Activated T-cell treated with anti-CD3 and anti-CD28 coated beads, Interleukin-2, amount 50 U/mL, for 4 hours (primary cell): ENCODE results near the gene SELPLG. TPM values are rescaled to one million over a fixed set of nuclear protein-coding genes. Genes with fewer than 3 reads are reported as not detected.
"Not testable (repeated sequence)": the region's sequence is repeated elsewhere in the genome, so short reads cannot be mapped to it uniquely, and the experiment has no call there.

Experiments used
- ATAC-seq, 2 donors: fragments of 200-7000 bp; cut with Tn5 transposase; one replicate each; pipeline ENCODE4 v1.10.0; 2021
- DNase-seq: peaks from one replicate; pipeline ENCODE4 v3.0.0-alpha.2; 2020
- H3K27me3 Mint-ChIP-seq: one replicate; pipeline ENCODE4 v1.8.0; 2021; ENCODE audit warnings: low read depth, mixed read lengths
- H3K36me3 Mint-ChIP-seq: one replicate; pipeline ENCODE4 v1.8.0; 2022; ENCODE audit warnings: mixed read lengths; ENCODE audit not compliant: insufficient read depth
- H3K4me1 Mint-ChIP-seq: one replicate; pipeline ENCODE4 v1.8.0; 2021; ENCODE audit warnings: low read depth, mixed read lengths
- H3K4me3 Mint-ChIP-seq: one replicate; pipeline ENCODE4 v1.8.0; 2021; ENCODE audit warnings: mild to moderate bottlenecking, moderate library complexity, mixed read lengths
- H3K9me3 Mint-ChIP-seq: one replicate; pipeline ENCODE4 v1.8.0; 2021; ENCODE audit warnings: mixed read lengths
- total RNA-seq, 3 donors: library from RNA; stranded (reverse); gene quantifications; one replicate each; pipeline ENCODE4 v1.2.1, GENCODE V29; 2021

The SELPLG gene
- total RNA-seq, 3 donors from 2014 or later: 16.8 to 19.0 (median 17.5) TPM

DNA sequence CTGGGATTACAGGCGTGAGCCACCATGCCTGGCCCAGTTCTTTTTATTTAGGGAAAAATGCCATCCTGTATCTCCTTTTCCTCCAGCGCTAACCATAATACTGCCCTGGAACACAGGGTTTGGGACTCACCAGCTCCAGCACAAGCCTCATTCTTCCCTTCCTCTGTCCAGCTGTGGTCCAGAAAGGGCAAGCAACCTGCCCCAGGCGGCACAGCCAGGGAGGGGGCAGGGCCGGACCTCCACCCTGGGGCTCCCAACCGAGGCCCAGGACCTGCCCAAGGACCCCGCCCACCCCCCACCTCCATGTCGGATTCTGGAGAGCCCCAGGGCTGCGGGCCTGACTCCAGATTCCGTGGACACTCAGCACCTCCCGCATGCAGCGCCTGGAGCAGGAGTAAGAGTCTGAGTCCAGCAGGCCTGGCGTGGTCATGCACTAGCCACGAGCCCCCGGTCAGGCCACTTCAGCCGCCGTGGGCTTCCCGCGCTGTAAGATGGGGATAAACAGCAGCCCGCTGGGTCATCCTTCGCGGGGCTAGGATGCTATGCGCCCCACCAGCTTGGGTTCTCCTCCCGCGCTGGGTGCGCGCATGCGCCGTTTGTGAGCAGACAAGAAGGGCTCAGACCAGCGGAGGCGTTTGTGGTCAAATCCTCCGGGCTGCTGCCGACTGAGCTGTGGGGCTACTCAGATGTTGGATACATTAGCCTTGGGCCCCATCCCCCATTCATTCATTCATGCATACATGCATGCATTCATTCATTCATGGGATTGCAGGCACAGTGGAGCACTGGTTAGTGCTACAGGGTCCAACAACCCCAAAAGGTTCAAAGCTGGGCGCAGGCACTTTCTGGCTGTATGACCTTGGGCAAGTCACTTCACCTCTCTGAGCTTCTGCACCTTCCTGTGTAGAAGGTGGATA lies 52.1 kb downstream of the SELPLG start:
- DNase-seq (no peak), ATAC-seq (no peak)
- Mint-ChIP-seq H3K27me3 (peaks cover 4% of the 10 kb centered on the region), H3K36me3 (no peaks in the 10 kb centered on the region), H3K4me3 (no peak overlapping the region), H3K4me1 (peaks cover 2% of the 10 kb centered on the region), H3K9me3 (peaks cover 5% of the 10 kb centered on the region)

DNA sequence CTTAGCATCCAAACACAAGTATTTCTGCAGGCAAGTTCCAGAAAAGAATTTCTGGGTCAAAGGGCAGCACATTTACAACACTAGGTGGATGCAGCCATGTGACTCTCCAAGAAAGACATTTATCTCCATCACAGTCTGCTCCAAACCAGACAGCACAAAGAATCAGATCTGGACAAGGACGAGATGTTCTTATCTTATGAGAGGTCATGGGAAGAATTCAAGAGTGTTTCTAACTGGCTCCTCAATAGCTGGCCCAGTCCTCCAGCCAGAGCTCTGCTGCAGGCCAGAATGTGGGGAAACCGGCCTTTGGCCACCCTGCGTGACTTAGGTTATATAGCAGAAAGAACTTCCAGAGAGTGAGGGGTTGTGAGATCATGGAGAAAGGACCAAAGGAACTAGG lies 53.2 kb downstream of the SELPLG start:
- H3K27me3 Mint-ChIP-seq: peaks cover 4% of the 10 kb centered on the region
- peaks cover 10% of the 10 kb centered on the region for H3K4me1 Mint-ChIP-seq
- H3K4me3 Mint-ChIP-seq: no peak overlapping the region
- H3K36me3 Mint-ChIP-seq: no peaks in the 10 kb centered on the region
- H3K9me3 Mint-ChIP-seq: peaks cover 5% of the 10 kb centered on the region
- no peak for ATAC-seq
- no peak for DNase-seq

DNA sequence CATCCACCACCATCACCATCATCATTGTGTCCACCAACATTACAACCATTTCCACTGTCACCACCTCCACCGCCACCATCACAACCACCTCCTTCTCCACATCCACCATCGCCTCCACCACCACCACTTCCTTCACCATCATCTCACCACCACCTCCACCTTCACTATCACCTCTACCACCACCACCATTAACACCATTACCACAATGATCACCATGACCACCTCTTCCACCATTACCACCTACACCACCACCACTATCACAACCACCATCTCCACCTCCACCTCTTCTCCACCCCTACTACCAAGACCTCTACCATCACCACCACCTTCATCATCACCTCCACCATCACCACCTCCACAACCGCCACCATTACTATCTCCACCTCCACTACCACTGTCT lies 54.9 kb downstream of the SELPLG start:
- peaks cover 24% of the 10 kb centered on the region for H3K4me1 Mint-ChIP-seq
- DNase-seq (no peak), ATAC-seq (no peak)
- peaks cover 5% of the 10 kb centered on the region for H3K9me3 Mint-ChIP-seq
- no peaks in the 10 kb centered on the region for H3K36me3 Mint-ChIP-seq
- no peaks in the 10 kb centered on the region for H3K27me3 Mint-ChIP-seq
- H3K4me3 Mint-ChIP-seq: no peak overlapping the region

DNA sequence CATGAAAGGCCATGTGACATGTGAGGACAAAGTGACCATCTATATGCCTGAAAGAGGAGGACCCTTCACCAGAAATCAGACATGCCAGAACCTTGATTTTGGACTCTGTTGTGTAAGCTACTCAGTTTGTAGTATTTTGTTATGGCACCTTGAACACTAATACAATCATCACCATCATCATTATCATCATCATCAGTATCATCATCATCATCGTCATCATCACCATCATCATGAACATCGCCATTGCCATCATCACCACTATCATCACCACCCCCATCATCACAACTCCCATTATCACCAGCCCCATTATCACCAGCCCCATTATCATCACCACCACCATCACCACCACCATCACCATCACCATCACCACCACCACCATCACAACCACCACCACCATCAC lies 55.4 kb downstream of the SELPLG start:
- no peaks in the 10 kb centered on the region for H3K36me3 Mint-ChIP-seq
- ATAC-seq (no peak), DNase-seq (no peak)
- peaks cover 5% of the 10 kb centered on the region for H3K9me3 Mint-ChIP-seq
- no peak overlapping the region for H3K4me3 Mint-ChIP-seq
- H3K27me3 Mint-ChIP-seq: no peaks in the 10 kb centered on the region
- H3K4me1 Mint-ChIP-seq: peaks cover 28% of the 10 kb centered on the region

DNA sequence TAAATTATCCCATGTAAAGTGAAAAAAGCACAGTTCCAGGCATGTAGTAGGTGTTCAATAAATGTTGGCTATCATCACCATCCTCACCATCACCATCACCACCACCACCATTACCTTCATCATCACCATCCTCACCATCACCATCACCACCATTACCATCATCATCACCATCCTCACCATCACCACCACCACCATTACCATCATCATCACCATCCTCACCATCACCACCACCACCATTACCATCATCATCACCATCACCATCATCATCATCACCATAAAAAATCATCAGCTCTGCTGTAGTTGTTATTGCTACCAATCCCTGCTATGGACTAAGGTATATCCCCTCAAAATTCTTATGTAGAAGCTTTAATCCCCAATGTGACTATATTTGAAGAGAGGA lies 56.2 kb downstream of the SELPLG start:
- DNase-seq (no peak), ATAC-seq (no peak)
- H3K9me3 Mint-ChIP-seq: peaks cover 5% of the 10 kb centered on the region
- no peaks in the 10 kb centered on the region for H3K36me3 Mint-ChIP-seq
- no peaks in the 10 kb centered on the region for H3K27me3 Mint-ChIP-seq
- H3K4me3 Mint-ChIP-seq: no peak overlapping the region
- H3K4me1 Mint-ChIP-seq: peaks cover 36% of the 10 kb centered on the region

DNA sequence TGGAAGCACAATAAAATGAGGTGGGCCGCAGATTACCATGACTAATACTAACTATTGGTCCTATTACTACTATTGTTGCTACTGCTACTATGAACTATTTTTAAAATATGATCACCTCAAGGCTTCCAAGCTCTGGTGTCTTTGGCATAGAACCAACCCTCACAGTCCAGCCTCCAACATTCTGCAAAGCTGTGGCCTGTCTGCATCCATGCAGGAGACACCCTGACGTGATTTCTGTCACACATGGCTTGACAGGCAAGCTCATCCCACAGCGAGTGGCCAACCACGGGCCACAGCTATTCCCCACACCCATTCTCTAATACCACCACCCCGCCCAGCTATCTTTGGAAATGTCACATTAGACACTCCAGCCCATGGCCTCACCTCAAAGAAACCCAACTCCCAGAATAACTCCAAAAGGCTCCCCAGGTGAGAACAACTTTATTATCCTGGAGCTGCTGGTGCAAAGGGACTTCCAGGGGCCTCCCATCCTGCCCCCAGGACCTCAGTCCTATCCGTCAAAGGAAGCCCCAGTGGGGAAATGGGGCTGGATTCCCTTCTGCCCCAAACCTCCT lies 56.9 kb downstream of the SELPLG start:
- peaks cover 43% of the 10 kb centered on the region for H3K4me1 Mint-ChIP-seq
- H3K4me3 Mint-ChIP-seq: no peak overlapping the region
- no peak for ATAC-seq
- no peak for DNase-seq
- H3K36me3 Mint-ChIP-seq: no peaks in the 10 kb centered on the region
- H3K9me3 Mint-ChIP-seq: peaks cover 5% of the 10 kb centered on the region
- no peaks in the 10 kb centered on the region for H3K27me3 Mint-ChIP-seq

DNA sequence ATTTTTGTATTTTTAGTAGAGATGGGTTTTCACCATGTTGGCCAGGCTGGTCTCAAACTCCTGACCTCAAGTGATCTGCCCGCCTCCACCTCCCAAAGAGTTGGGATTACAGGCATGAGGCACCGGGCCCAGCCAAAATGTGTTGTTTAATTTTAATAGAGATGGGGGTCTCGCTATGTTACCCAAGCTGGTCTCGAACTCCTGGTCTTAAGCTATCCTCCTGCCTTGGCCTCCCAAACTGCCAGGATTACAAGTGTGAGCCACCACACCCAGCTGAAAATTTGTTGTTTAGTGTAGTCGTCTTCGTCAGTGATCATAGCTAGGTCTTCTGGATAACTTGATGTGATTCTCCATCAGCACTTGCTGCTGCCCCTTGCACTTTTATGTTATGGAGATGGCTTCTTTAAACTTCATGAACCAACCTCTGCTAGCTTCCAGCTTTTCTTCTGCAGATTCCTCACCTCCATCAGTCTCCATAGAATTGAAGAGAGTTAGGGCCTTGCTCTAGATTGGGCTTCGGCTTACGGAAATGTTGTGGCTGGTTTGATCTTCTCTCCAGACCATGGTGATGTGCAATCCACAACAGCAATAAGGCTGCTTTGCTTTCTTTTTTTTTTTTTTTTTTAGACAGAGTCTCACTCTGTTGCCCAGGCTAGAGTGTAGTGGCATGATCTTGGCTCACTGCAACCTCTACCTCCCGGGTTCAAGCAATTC lies 58.3 kb downstream of the SELPLG start:
- ATAC-seq: no peak
- DNase-seq: no peak
- H3K9me3 Mint-ChIP-seq: peaks cover 5% of the 10 kb centered on the region

DNA sequence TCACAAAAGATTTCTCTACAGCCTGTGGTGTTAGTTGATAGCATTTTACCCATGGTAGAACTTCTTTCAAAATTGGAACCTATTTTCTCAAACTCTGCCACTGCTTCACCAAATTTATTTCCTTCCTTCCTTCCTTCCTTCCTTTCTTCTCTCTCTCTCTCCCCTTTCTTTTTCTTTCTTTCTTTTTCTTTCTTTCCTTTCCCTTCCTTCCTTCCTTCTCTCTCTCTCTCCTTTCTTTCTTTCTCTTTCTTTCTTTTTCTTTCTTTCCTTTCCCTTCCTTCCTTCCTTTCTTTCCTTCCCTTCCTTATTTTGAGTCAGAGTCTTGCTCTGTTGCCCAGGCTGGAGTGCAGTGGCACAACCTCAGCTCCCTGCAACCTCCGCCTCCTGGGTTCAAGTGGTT lies 59.4 kb downstream of the SELPLG start:
- not testable (repeated sequence) for ATAC-seq, H3K27me3 Mint-ChIP-seq, H3K9me3 Mint-ChIP-seq, H3K4me3 Mint-ChIP-seq, DNase-seq, H3K36me3 Mint-ChIP-seq
- H3K4me1 Mint-ChIP-seq: peaks cover 64% of the 10 kb centered on the region

More for the DNA sequence above, 58.3 kb downstream of the SELPLG start:
- Mint-ChIP-seq H3K36me3 (peaks cover 3% of the 10 kb centered on the region), H3K27me3 (no peaks in the 10 kb centered on the region), H3K4me1 (peaks cover 54% of the 10 kb centered on the region), H3K4me3 (no peak overlapping the region)

DNA sequence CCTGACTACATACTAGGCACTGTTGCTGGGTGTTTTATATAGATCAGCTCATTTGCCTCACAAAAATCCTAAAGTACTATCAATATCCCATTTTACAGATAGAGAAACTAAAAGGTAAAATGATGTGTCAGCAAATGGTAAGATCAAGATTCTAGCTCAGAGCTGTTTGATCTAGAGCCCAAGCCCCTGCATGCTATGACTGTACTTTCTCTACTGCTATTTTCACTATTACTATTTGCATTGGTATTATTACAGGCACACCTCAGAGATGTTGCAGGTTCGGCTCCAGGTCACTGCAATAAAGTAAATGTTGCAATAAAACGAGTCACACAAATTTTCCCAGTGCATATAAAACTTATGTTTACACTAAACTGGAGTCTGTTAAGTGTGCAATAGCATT lies 60.4 kb downstream of the SELPLG start:
- Mint-ChIP-seq H3K36me3 (peaks cover 17% of the 10 kb centered on the region), H3K9me3 (no peaks in the 10 kb centered on the region), H3K27me3 (no peaks in the 10 kb centered on the region), H3K4me1 (peaks cover 73% of the 10 kb centered on the region), H3K4me3 (no peak overlapping the region)
- peak; percentile 68 to 72 for ATAC-seq
- no peak for DNase-seq

DNA sequence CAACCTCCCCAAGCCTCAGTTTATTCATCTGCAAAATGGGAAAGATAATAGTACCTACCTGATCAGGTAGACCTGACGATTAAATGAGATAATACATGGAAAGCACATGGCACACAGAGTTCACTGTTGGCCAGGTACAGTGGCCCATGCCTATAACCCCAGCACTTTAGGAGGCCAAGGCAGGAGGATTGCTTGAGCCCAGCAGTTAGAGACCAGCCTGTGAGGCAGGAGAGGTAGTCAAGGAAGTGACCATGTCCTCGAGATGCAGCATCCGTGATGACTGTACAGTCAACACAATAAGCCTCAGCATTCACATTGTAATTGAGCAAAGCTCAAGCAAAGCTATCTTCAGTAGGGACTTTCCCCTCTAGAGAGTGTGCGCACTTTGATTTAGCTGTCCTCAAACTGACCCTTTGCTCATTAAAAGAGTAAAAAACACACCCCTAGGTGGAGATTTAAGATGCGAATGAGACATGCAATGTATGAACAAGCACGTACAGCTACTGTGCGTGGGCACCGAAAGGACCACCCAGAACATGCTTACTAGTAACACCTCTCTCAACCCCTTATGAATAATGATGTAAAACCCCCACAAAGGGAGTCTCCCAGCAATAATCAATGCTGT lies 61.4 kb downstream of the SELPLG start:
- peaks cover 84% of the 10 kb centered on the region for H3K4me1 Mint-ChIP-seq
- no peaks in the 10 kb centered on the region for H3K9me3 Mint-ChIP-seq
- no peak overlapping the region for H3K4me3 Mint-ChIP-seq
- no peaks in the 10 kb centered on the region for H3K27me3 Mint-ChIP-seq
- no peak for ATAC-seq
- DNase-seq: no peak
- H3K36me3 Mint-ChIP-seq: peaks cover 26% of the 10 kb centered on the region

Other genes with a start within 250 kb of the SELPLG start
- 1 to 10 TPM; 6.2 to 9.2 (median 6.9) TPM for gene FICD, start 118.6 kb downstream of the SELPLG start, total RNA-seq
- 10 to 100 TPM; 83.0 to 92.1 (median 89.4) TPM for gene SART3, start 72.7 kb downstream of the SELPLG start, total RNA-seq
- 10 to 100 TPM; 62.6 to 90.1 (median 78.7) TPM for gene ISCU, start 71.3 kb downstream of the SELPLG start, total RNA-seq
- under 1 TPM in 2 of 3 donors, not detected in 1; 0.08 to 0.54 TPM for gene TMEM119, start 35.8 kb downstream of the SELPLG start, total RNA-seq
- 10 to 100 TPM; 41.3 to 59.7 (median 47.7) TPM for gene CORO1C, start 97.6 kb upstream of the SELPLG start, total RNA-seq
- 10 to 100 TPM; 17.0 to 20.7 (median 18.2) TPM for gene SSH1, start 223.7 kb upstream of the SELPLG start, total RNA-seq
- not detected for gene DAO, start 246.2 kb upstream of the SELPLG start, total RNA-seq